GM21786 (cell line): ENCODE measurements around the gene PRKCE.

Experiments used
- ATAC-seq: cut with Tn5 transposase; IDR thresholded peaks from one replicate; pipeline ENCODE4 v1.9.1; 2021; ENCODE audit not compliant: unreplicated experiment

The PRKCE gene

GRCh38 chr2:45776160-45776955 lies 124.9 kb downstream of the PRKCE start:
- ATAC-seq: no peak

- no peak for ATAC-seq
Observed at GRCh38 chr2:45777996-45778719, 126.7 kb downstream of the PRKCE start.

GRCh38 chr2:45778720-45779171 lies 127.3 kb downstream of the PRKCE start:
- ATAC-seq: no peak

- no peak for ATAC-seq
Observed at GRCh38 chr2:45780541-45781463, 129.3 kb downstream of the PRKCE start.

GRCh38 chr2:45781464-45781811 lies 130.0 kb downstream of the PRKCE start:
- ATAC-seq: no peak

- no peak for ATAC-seq
Observed at GRCh38 chr2:45782436-45782835, 131.0 kb downstream of the PRKCE start.

- ATAC-seq: no peak
Observed at GRCh38 chr2:45782986-45783385, 131.5 kb downstream of the PRKCE start.

GRCh38 chr2:45786030-45786835 lies 134.8 kb downstream of the PRKCE start:
- no peak for ATAC-seq

GRCh38 chr2:45786836-45787357 lies 135.4 kb downstream of the PRKCE start:
- no peak for ATAC-seq

GRCh38 chr2:45788401-45788800 lies 136.9 kb downstream of the PRKCE start:
- ATAC-seq: no peak

- no peak for ATAC-seq
Observed at GRCh38 chr2:45789317-45789716, 137.8 kb downstream of the PRKCE start.

- ATAC-seq: no peak
Observed at GRCh38 chr2:45789961-45790723, 138.7 kb downstream of the PRKCE start.

- no peak for ATAC-seq
Observed at GRCh38 chr2:45793305-45793962, 142.0 kb downstream of the PRKCE start.

GRCh38 chr2:45794134-45794617 lies 142.7 kb downstream of the PRKCE start:
- ATAC-seq: no peak

GRCh38 chr2:45796500-45796899 lies 145.0 kb downstream of the PRKCE start:
- ATAC-seq: no peak

GRCh38 chr2:45797451-45798230 lies 146.2 kb downstream of the PRKCE start:
- no peak for ATAC-seq

GRCh38 chr2:45799679-45800381 lies 148.4 kb downstream of the PRKCE start:
- ATAC-seq: no peak
